ENCODE results near the gene LPIN1.
"Not testable (repeated sequence)": the region's sequence is repeated elsewhere in the genome, so short reads cannot be mapped to it uniquely, and the experiment has no call there.

Gene LPIN1

GRCh38 chr2:11859975-11860374 lies 113.5 kb downstream of the LPIN1 start:
- not testable (repeated sequence) for H3K9me3 Mint-ChIP-seq, H3K4me1 Mint-ChIP-seq

GRCh38 chr2:11861044-11861443 lies 114.6 kb downstream of the LPIN1 start:
- Mint-ChIP-seq H3K27ac (ENCODE audit: low read depth) (no peak overlapping the region), H3K27me3 (no peaks in the 10 kb centered on the region), H3K4me1 (peaks cover 9% of the 10 kb centered on the region), H3K36me3 (ENCODE audit: insufficient read depth) (no peaks in the 10 kb centered on the region), H3K4me3 (no peak overlapping the region), H3K9me3 (no peaks in the 10 kb centered on the region)
- DNase-seq (ENCODE audit: low spot score in 2 of 2) (no peak), ATAC-seq (replicated peaks; ENCODE audit: extremely low read depth, poor library complexity, severe bottlenecking) (no peak)

More at GRCh38 chr2:11859975-11860374, 113.5 kb downstream of the LPIN1 start:
- not testable (repeated sequence) for H3K27ac Mint-ChIP-seq (ENCODE audit: low read depth); ATAC-seq (replicated peaks; ENCODE audit: extremely low read depth, poor library complexity, severe bottlenecking); H3K4me3 Mint-ChIP-seq; H3K27me3 Mint-ChIP-seq; H3K36me3 Mint-ChIP-seq (ENCODE audit: insufficient read depth); DNase-seq (ENCODE audit: low spot score in 2 of 2)

GRCh38 chr2:11862049-11862448 lies 115.6 kb downstream of the LPIN1 start:
- Mint-ChIP-seq H3K36me3 (ENCODE audit: insufficient read depth) (no peaks in the 10 kb centered on the region), H3K27ac (ENCODE audit: low read depth) (no peak overlapping the region), H3K9me3 (no peaks in the 10 kb centered on the region), H3K4me3 (no peak overlapping the region), H3K4me1 (peaks cover 9% of the 10 kb centered on the region), H3K27me3 (no peaks in the 10 kb centered on the region)
- no peak for DNase-seq (ENCODE audit: low spot score in 2 of 2)
- no peak for ATAC-seq (replicated peaks; ENCODE audit: extremely low read depth, poor library complexity, severe bottlenecking)

GRCh38 chr2:11863103-11863502 lies 116.7 kb downstream of the LPIN1 start:
- peaks cover 2% of the 10 kb centered on the region for H3K36me3 Mint-ChIP-seq (ENCODE audit: insufficient read depth)
- no peak for DNase-seq (ENCODE audit: low spot score in 2 of 2)
- H3K4me1 Mint-ChIP-seq: peaks cover 9% of the 10 kb centered on the region
- no peaks in the 10 kb centered on the region for H3K27me3 Mint-ChIP-seq
- no peak for ATAC-seq (replicated peaks; ENCODE audit: extremely low read depth, poor library complexity, severe bottlenecking)
- H3K27ac Mint-ChIP-seq (ENCODE audit: low read depth): no peak overlapping the region
- peak overlapping the region; percentile 46 for H3K4me3 Mint-ChIP-seq
- H3K9me3 Mint-ChIP-seq: no peaks in the 10 kb centered on the region

GRCh38 chr2:11863513-11864328 lies 117.3 kb downstream of the LPIN1 start:
- Mint-ChIP-seq H3K4me1 (peaks cover 9% of the 10 kb centered on the region), H3K27ac (ENCODE audit: low read depth) (no peak overlapping the region), H3K27me3 (no peaks in the 10 kb centered on the region), H3K9me3 (no peaks in the 10 kb centered on the region), H3K4me3 (peak overlapping the region; percentile 46), H3K36me3 (ENCODE audit: insufficient read depth) (peaks cover 2% of the 10 kb centered on the region)
- peak; percentile 38 to 51 for DNase-seq (ENCODE audit: low spot score in 2 of 2)
- no peak for ATAC-seq (replicated peaks; ENCODE audit: extremely low read depth, poor library complexity, severe bottlenecking)

GRCh38 chr2:11864724-11865123 lies 118.3 kb downstream of the LPIN1 start:
- Mint-ChIP-seq H3K27me3 (no peaks in the 10 kb centered on the region), H3K9me3 (no peaks in the 10 kb centered on the region), H3K4me1 (peaks cover 9% of the 10 kb centered on the region), H3K4me3 (no peak overlapping the region), H3K36me3 (ENCODE audit: insufficient read depth) (peaks cover 2% of the 10 kb centered on the region), H3K27ac (ENCODE audit: low read depth) (no peak overlapping the region)
- no peak for ATAC-seq (replicated peaks; ENCODE audit: extremely low read depth, poor library complexity, severe bottlenecking)
- DNase-seq (ENCODE audit: low spot score in 2 of 2): no peak

GRCh38 chr2:11865378-11865777 lies 118.9 kb downstream of the LPIN1 start:
- no peaks in the 10 kb centered on the region for H3K9me3 Mint-ChIP-seq
- DNase-seq (ENCODE audit: low spot score in 2 of 2): no peak
- H3K4me1 Mint-ChIP-seq: peaks cover 9% of the 10 kb centered on the region
- no peak for ATAC-seq (replicated peaks; ENCODE audit: extremely low read depth, poor library complexity, severe bottlenecking)
- no peaks in the 10 kb centered on the region for H3K27me3 Mint-ChIP-seq
- H3K27ac Mint-ChIP-seq (ENCODE audit: low read depth): no peak overlapping the region
- H3K4me3 Mint-ChIP-seq: no peak overlapping the region
- peaks cover 2% of the 10 kb centered on the region for H3K36me3 Mint-ChIP-seq (ENCODE audit: insufficient read depth)

GRCh38 chr2:11865805-11866204 lies 119.4 kb downstream of the LPIN1 start:
- Mint-ChIP-seq H3K36me3 (ENCODE audit: insufficient read depth) (peaks cover 2% of the 10 kb centered on the region), H3K4me1 (peaks cover 9% of the 10 kb centered on the region), H3K4me3 (no peak overlapping the region), H3K27me3 (no peaks in the 10 kb centered on the region), H3K9me3 (no peaks in the 10 kb centered on the region), H3K27ac (ENCODE audit: low read depth) (no peak overlapping the region)
- no peak for ATAC-seq (replicated peaks; ENCODE audit: extremely low read depth, poor library complexity, severe bottlenecking)
- DNase-seq (ENCODE audit: low spot score in 2 of 2): no peak

GRCh38 chr2:11866358-11867335 lies 120.2 kb downstream of the LPIN1 start:
- H3K27ac Mint-ChIP-seq (ENCODE audit: low read depth): no peak overlapping the region
- no peak overlapping the region for H3K4me3 Mint-ChIP-seq
- H3K9me3 Mint-ChIP-seq: no peaks in the 10 kb centered on the region
- H3K4me1 Mint-ChIP-seq: peaks cover 9% of the 10 kb centered on the region
- ATAC-seq (replicated peaks; ENCODE audit: extremely low read depth, poor library complexity, severe bottlenecking): no peak
- no peak for DNase-seq (ENCODE audit: low spot score in 2 of 2)
- H3K36me3 Mint-ChIP-seq (ENCODE audit: insufficient read depth): peaks cover 2% of the 10 kb centered on the region
- H3K27me3 Mint-ChIP-seq: no peaks in the 10 kb centered on the region

- H3K27me3 Mint-ChIP-seq: no peaks in the 10 kb centered on the region
- DNase-seq (ENCODE audit: low spot score in 2 of 2): no peak
- H3K4me3 Mint-ChIP-seq: no peak overlapping the region
- no peak overlapping the region for H3K27ac Mint-ChIP-seq (ENCODE audit: low read depth)
- peaks cover 2% of the 10 kb centered on the region for H3K36me3 Mint-ChIP-seq (ENCODE audit: insufficient read depth)
- H3K4me1 Mint-ChIP-seq: peaks cover 9% of the 10 kb centered on the region
- ATAC-seq (replicated peaks; ENCODE audit: extremely low read depth, poor library complexity, severe bottlenecking): no peak
- H3K9me3 Mint-ChIP-seq: no peaks in the 10 kb centered on the region
Measured at GRCh38 chr2:11867926-11868325, 121.5 kb downstream of the LPIN1 start.

GRCh38 chr2:11869391-11869991 lies 123.1 kb downstream of the LPIN1 start:
- Mint-ChIP-seq H3K9me3 (no peaks in the 10 kb centered on the region), H3K27ac (ENCODE audit: low read depth) (no peak overlapping the region), H3K36me3 (ENCODE audit: insufficient read depth) (peaks cover 2% of the 10 kb centered on the region), H3K27me3 (no peaks in the 10 kb centered on the region), H3K4me1 (no peaks in the 10 kb centered on the region), H3K4me3 (no peak overlapping the region)
- no peak for DNase-seq (ENCODE audit: low spot score in 2 of 2)
- ATAC-seq (replicated peaks; ENCODE audit: extremely low read depth, poor library complexity, severe bottlenecking): no peak

- Mint-ChIP-seq H3K9me3 (no peaks in the 10 kb centered on the region), H3K27me3 (no peaks in the 10 kb centered on the region), H3K4me1 (no peaks in the 10 kb centered on the region), H3K4me3 (no peak overlapping the region), H3K27ac (ENCODE audit: low read depth) (no peak overlapping the region), H3K36me3 (ENCODE audit: insufficient read depth) (peaks cover 2% of the 10 kb centered on the region)
- DNase-seq (ENCODE audit: low spot score in 2 of 2): no peak
- no peak for ATAC-seq (replicated peaks; ENCODE audit: extremely low read depth, poor library complexity, severe bottlenecking)
Measured at GRCh38 chr2:11870064-11870463, 123.6 kb downstream of the LPIN1 start.

Measured in central memory CD8-positive, alpha-beta T cell (primary cell).